ENCODE data around the gene CTBS. TPM values are rescaled to one million over a fixed set of nuclear protein-coding genes. Genes with fewer than 3 reads are reported as not detected.

Gene CTBS
- total RNA-seq: 10 to 100 TPM in 2 of 9 donors, 1 to 10 TPM in 7; 6.6 to 19.9 (median 7.8) TPM
- 1 to 10 TPM; 2.5 to 5.0 TPM for polyA plus RNA-seq
- long read RNA-seq, donor 1, full-length matches to known transcripts: 9 of 17 reads
- long read RNA-seq, donor 1, partial matches to known transcripts: 4 of 17 reads
- long read RNA-seq, donor 1, other reads (novel, unspliced or antisense): 4 of 17 reads
- long read RNA-seq, donor 2, full-length matches to known transcripts: 29 of 47 reads
- long read RNA-seq, donor 2, partial matches to known transcripts: 3 of 47 reads
- long read RNA-seq, donor 2, other reads (novel, unspliced or antisense): 15 of 47 reads
- long read RNA-seq, donor 3, full-length matches to known transcripts: 8 of 17 reads
- long read RNA-seq, donor 3, partial matches to known transcripts: 4 of 17 reads
- long read RNA-seq, donor 3, other reads (novel, unspliced or antisense): 5 of 17 reads

GRCh38 chr1:84573967-84574842, at the start of gene CTBS:
Gene CTBS (minus strand): TSS chr1:84574440. CDS start chr1:84574415, 25 bp downstream.
- 0 to 1% (median 1%) methylated on average over 25 to 67 of the region's 67 CpGs for WGBS, 4 donors
- Histone ChIP-seq H3K4me3 (peak within 1 kb of the TSS; percentile 60 to 92 (median 76)), H3K36me3 (peaks cover 0 to 14% (median 8%) of the 10 kb centered on the region in 9 donors), H3K4me1 (peaks cover 0 to 27% (median 14%) of the 10 kb centered on the region in 12 donors), H3K27ac (peak within 1 kb of the TSS; percentile 90 to 100 (median 97)), H3K9me3 (no peaks in the 10 kb centered on the region), H3K27me3 (no peaks in the 10 kb centered on the region)
- intact Hi-C loops (cut with DNase I): loop anchor here in 9 of 10 donors (2.0 to 10.0 kb wide), 7 partner anchors 47 to 97 kb away; partner anchors contain the start of genes GNG5 (in 8 of the 9), SPATA1 (in 8 of the 9) and RPF1 (in 2 of the 9)
- peak in 1 of 2 donors; percentile 81 for TF ChIP-seq POLR2A (IDR thresholded peaks at IDR 0.05)
- peak in 1 of 12 donors; percentile 13 for TF ChIP-seq CTCF (IDR thresholded peaks at IDR 0.05)
- DNase-seq (peak; percentile 91 to 95 (median 92)), ATAC-seq (peak; percentile 95 to 99 (median 98))

- WGBS, 4 donors: 85 to 91% (median 87%) methylated on average over 14 of the region's 14 CpGs
- no peak for DNase-seq
Observed at GRCh38 chr1:84621553-84621952, 47.3 kb upstream of the CTBS start.

GRCh38 chr1:84620720-84621313, 46.6 kb upstream of the CTBS start:
- WGBS, 4 donors: 1 to 4% (median 1%) methylated on average over 14 to 46 of the region's 46 CpGs
- TF ChIP-seq POLR2A (IDR thresholded peaks at IDR 0.05): no peak
- TF ChIP-seq CTCF (IDR thresholded peaks at IDR 0.05): peak in 11 of 12 donors; percentile 92 to 100 (median 97)
- H3K9me3 ChIP-seq: no peaks in the 10 kb centered on the region
- H3K4me3 ChIP-seq: peak overlapping the region; percentile 30 to 78 (median 62)
- H3K27me3 ChIP-seq: no peaks in the 10 kb centered on the region
- DNase-seq (peak; percentile 69 to 90 (median 75)), ATAC-seq (peak; percentile 75 to 96 (median 92))
- H3K36me3 ChIP-seq: no peaks in the 10 kb centered on the region
- H3K27ac ChIP-seq: peak overlapping the region in 8 of 12 donors; percentile 10 to 70 (median 47)
- H3K4me1 ChIP-seq: peaks cover 0 to 22% (median 8%) of the 10 kb centered on the region in 12 donors
- intact Hi-C loops (cut with DNase I): loop anchor here in 6 of 10 donors (2.0 to 10.0 kb wide), 9 partner anchors 46 to 316 kb away; partner anchors contain the start of genes CTBS (in 2 of the 6), GNG5 (in 1 of the 6) and SPATA1 (in 1 of the 6)

More at GRCh38 chr1:84621553-84621952, 47.3 kb upstream of the CTBS start:
- no peaks in the 10 kb centered on the region for H3K9me3 ChIP-seq
- no peak overlapping the region for H3K27ac ChIP-seq
- H3K36me3 ChIP-seq: no peaks in the 10 kb centered on the region
- TF ChIP-seq POLR2A (IDR thresholded peaks at IDR 0.05) (no peak), CTCF (IDR thresholded peaks at IDR 0.05) (no peak)
- no peaks in the 10 kb centered on the region for H3K27me3 ChIP-seq
- no peak overlapping the region for H3K4me3 ChIP-seq
- ATAC-seq: no peak
- H3K4me1 ChIP-seq: peaks cover 0 to 22% (median 8%) of the 10 kb centered on the region in 12 donors
- intact Hi-C loops (cut with DNase I): loop anchor here in 6 of 10 donors (2.0 to 10.0 kb wide), 9 partner anchors 47 to 316 kb away; partner anchors contain the start of genes CTBS (in 2 of the 6), GNG5 (in 1 of the 6) and SPATA1 (in 1 of the 6)
